Vagina (tissue), 2 donors: ENCODE measurements around the gene UBIAD1. TPM values are rescaled to one million over a fixed set of nuclear protein-coding genes. Genes with fewer than 3 reads are reported as not detected.

ENCODE experiments used
- DNase-seq, 2 donors: peaks; one replicate each; pipeline ENCODE4 v3.0.0-alpha.2; 2017; ENCODE audit errors: extremely low spot score in 2 of 2
- H3K27ac ChIP-seq: fragments of 200-600 bp; sonication (generic); one replicate; pipeline ENCODE4 v1.5.1; 2019
- H3K27me3 ChIP-seq: fragments of 200-600 bp; sonication (generic); one replicate; pipeline ENCODE4 v1.5.1; 2019
- H3K36me3 ChIP-seq, 2 donors: fragments of 200-600 bp; sonication (generic); one replicate each; pipeline ENCODE4 v1.5.1; 2017 to 2019
- H3K4me1 ChIP-seq: fragments of 200-600 bp; sonication (generic); one replicate; pipeline ENCODE4 v1.5.1; 2019
- H3K4me3 ChIP-seq, 2 donors: fragments of 200-600 bp; sonication (generic); 1 replicate in 1 of 2; 2 replicates in 1 of 2; pipeline ENCODE4 v1.5.1; 2016 to 2019
- H3K9me3 ChIP-seq: fragments of 200-600 bp; sonication (generic); one replicate; pipeline ENCODE4 v1.5.1; 2019
- CTCF ChIP-seq, 3 experiments: fragments of 450-650 bp in 2 of 3; fragments of 200-600 bp in 1 of 3; sonication (generic) in 1 of 3; IDR thresholded peaks; one replicate each; pipeline ENCODE4 v1.5.1; 2017 to 2019; ENCODE audit warnings: antibody characterized with exemption in 3 of 3, mild to moderate bottlenecking in 2 of 3, moderate library complexity in 2 of 3
- POLR2A ChIP-seq, 2 donors: fragments of 450-650 bp; IDR thresholded peaks; one replicate each; pipeline ENCODE4 v1.6.1; 2017; ENCODE audit warnings: antibody characterized with exemption in 2 of 2, mild to moderate bottlenecking in 2 of 2, moderate library complexity in 2 of 2
- POLR2AphosphoS5 ChIP-seq, 2 donors: sonication (generic); formaldehyde crosslinking; IDR thresholded peaks; one replicate each; pipeline ENCODE4 v1.9.0; 2017; ENCODE audit warnings: antibody characterized with exemption in 2 of 2, mild to moderate bottlenecking in 2 of 2, low read depth in 1 of 2; ENCODE audit not compliant: insufficient read depth in 1 of 2
- intact Hi-C: fragments of 100-400 bp; cut with DNase I; formaldehyde crosslinking; loops from one replicate; pipeline ENCODE4 v1.15.1; 2023
- total RNA-seq: library from RNA; depleted of rRNA; stranded (reverse); fragments of >200 nt; gene quantifications from one replicate; pipeline ENCODE4 v1.2.3, GENCODE V29; 2016

Gene UBIAD1
- total RNA-seq, 1 donor from 2014 or later: 8.6 TPM

GRCh38 chr1:11237356-11237755 is 35.6 kb upstream of the UBIAD1 start:
- Histone ChIP-seq H3K4me3 (no peak overlapping the region), H3K36me3 (peaks cover 0 to 79% of the 10 kb centered on the region in 2 donors), H3K4me1 (no peaks in the 10 kb centered on the region), H3K27ac (no peak overlapping the region), H3K27me3 (no peaks in the 10 kb centered on the region), H3K9me3 (no peaks in the 10 kb centered on the region)
- no peak for DNase-seq
- TF ChIP-seq POLR2AphosphoS5 (IDR thresholded peaks at IDR 0.05; ENCODE audit: insufficient read depth in 1 of 2, low read depth in 1 of 2): no peak
- no peak for TF ChIP-seq CTCF (IDR thresholded peaks at IDR 0.05)
- no peak for TF ChIP-seq POLR2A (IDR thresholded peaks at IDR 0.05)
- intact Hi-C loops: no loop called here

- Histone ChIP-seq H3K4me1 (no peaks in the 10 kb centered on the region), H3K9me3 (no peaks in the 10 kb centered on the region), H3K36me3 (peaks cover 0 to 77% of the 10 kb centered on the region in 2 donors), H3K27me3 (no peaks in the 10 kb centered on the region), H3K27ac (no peak overlapping the region), H3K4me3 (no peak overlapping the region)
- TF ChIP-seq POLR2AphosphoS5 (IDR thresholded peaks at IDR 0.05; ENCODE audit: insufficient read depth in 1 of 2, low read depth in 1 of 2): no peak
- TF ChIP-seq CTCF (IDR thresholded peaks at IDR 0.05): no peak
- TF ChIP-seq POLR2A (IDR thresholded peaks at IDR 0.05): no peak
- intact Hi-C loops: no loop called here
- no peak for DNase-seq
Measured at GRCh38 chr1:11238311-11238710, 34.7 kb upstream of the UBIAD1 start.

GRCh38 chr1:11245248-11245647 is 27.8 kb upstream of the UBIAD1 start:
- no peaks in the 10 kb centered on the region for H3K27me3 ChIP-seq
- no peak for DNase-seq
- H3K27ac ChIP-seq: no peak overlapping the region
- H3K4me3 ChIP-seq: no peak overlapping the region
- H3K9me3 ChIP-seq: no peaks in the 10 kb centered on the region
- TF ChIP-seq POLR2A (IDR thresholded peaks at IDR 0.05) (no peak), CTCF (IDR thresholded peaks at IDR 0.05) (no peak), POLR2AphosphoS5 (IDR thresholded peaks at IDR 0.05; ENCODE audit: insufficient read depth in 1 of 2, low read depth in 1 of 2) (no peak)
- intact Hi-C loops: no loop called here
- no peaks in the 10 kb centered on the region for H3K4me1 ChIP-seq
- H3K36me3 ChIP-seq: peaks cover 0 to 59% of the 10 kb centered on the region in 2 donors

GRCh38 chr1:11245904-11246719 is 26.9 kb upstream of the UBIAD1 start:
- no peak for DNase-seq
- H3K36me3 ChIP-seq: peaks cover 0 to 50% of the 10 kb centered on the region in 2 donors
- H3K9me3 ChIP-seq: no peaks in the 10 kb centered on the region
- H3K27ac ChIP-seq: no peak overlapping the region
- TF ChIP-seq POLR2A (IDR thresholded peaks at IDR 0.05) (no peak), CTCF (IDR thresholded peaks at IDR 0.05) (no peak), POLR2AphosphoS5 (IDR thresholded peaks at IDR 0.05; ENCODE audit: insufficient read depth in 1 of 2, low read depth in 1 of 2) (no peak)
- H3K4me1 ChIP-seq: no peaks in the 10 kb centered on the region
- no peaks in the 10 kb centered on the region for H3K27me3 ChIP-seq
- intact Hi-C loops: no loop called here
- H3K4me3 ChIP-seq: no peak overlapping the region

GRCh38 chr1:11248169-11248568 is 24.8 kb upstream of the UBIAD1 start:
- Histone ChIP-seq H3K27me3 (no peaks in the 10 kb centered on the region), H3K27ac (no peak overlapping the region), H3K36me3 (peaks cover 0 to 54% of the 10 kb centered on the region in 2 donors), H3K9me3 (no peaks in the 10 kb centered on the region), H3K4me3 (no peak overlapping the region), H3K4me1 (no peaks in the 10 kb centered on the region)
- intact Hi-C loops: no loop called here
- TF ChIP-seq POLR2A (IDR thresholded peaks at IDR 0.05) (no peak), POLR2AphosphoS5 (IDR thresholded peaks at IDR 0.05; ENCODE audit: insufficient read depth in 1 of 2, low read depth in 1 of 2) (no peak), CTCF (IDR thresholded peaks at IDR 0.05) (no peak)
- DNase-seq: no peak
